GM12891 (cell line): ENCODE measurements around the gene ITFG2.
"Not testable (repeated sequence)": the region's sequence is repeated elsewhere in the genome, so short reads cannot be mapped to it uniquely, and the experiment has no call there.

Source experiments
- POLR2A ChIP-seq: IDR thresholded peaks from 2 replicates; pipeline ENCODE4 v1.6.1; 2011; ENCODE audit warnings: low read depth, low read length, control low read depth
- POLR2AphosphoS5 ChIP-seq: IDR thresholded peaks from 2 replicates; pipeline ENCODE4 v1.6.1; 2011; ENCODE audit warnings: low read depth, low read length, control low read depth
- SPI1 ChIP-seq: IDR thresholded peaks from 2 replicates; pipeline ENCODE4 v1.6.1; 2011; ENCODE audit warnings: low read depth, low read length, control low read depth
- TAF1 ChIP-seq: IDR thresholded peaks from 2 replicates; pipeline ENCODE4 v1.6.1; 2011; ENCODE audit warnings: low read depth, low read length, control low read depth

- not testable (repeated sequence) for TF ChIP-seq POLR2A, TAF1, POLR2AphosphoS5, SPI1
Observed at GRCh38 chr12:2770544-2770943, 41.9 kb upstream of the ITFG2 start.
